Fibroblast of pulmonary artery (primary cell): ENCODE data around the gene SF3B3.

Experiments used
- DNase-seq: peaks from one replicate; pipeline ENCODE4 v3.0.0-alpha.2; 2010; ENCODE audit warnings: low read depth
- H3K4me3 ChIP-seq: replicated peaks from 2 replicates; pipeline ENCODE4 v1.5.1; 2011; ENCODE audit warnings: low read depth, mild to moderate bottlenecking, control low read depth, low read length, moderate library complexity
- TF ChIP-seq, protein P1 (sequence below): IDR thresholded peaks from 2 replicates; pipeline ENCODE4 v1.5.1; 2011; ENCODE audit warnings: mild to moderate bottlenecking, control low read depth, low read length, inconsistent platforms; ENCODE audit errors: missing control alignments

The SF3B3 gene

DNA sequence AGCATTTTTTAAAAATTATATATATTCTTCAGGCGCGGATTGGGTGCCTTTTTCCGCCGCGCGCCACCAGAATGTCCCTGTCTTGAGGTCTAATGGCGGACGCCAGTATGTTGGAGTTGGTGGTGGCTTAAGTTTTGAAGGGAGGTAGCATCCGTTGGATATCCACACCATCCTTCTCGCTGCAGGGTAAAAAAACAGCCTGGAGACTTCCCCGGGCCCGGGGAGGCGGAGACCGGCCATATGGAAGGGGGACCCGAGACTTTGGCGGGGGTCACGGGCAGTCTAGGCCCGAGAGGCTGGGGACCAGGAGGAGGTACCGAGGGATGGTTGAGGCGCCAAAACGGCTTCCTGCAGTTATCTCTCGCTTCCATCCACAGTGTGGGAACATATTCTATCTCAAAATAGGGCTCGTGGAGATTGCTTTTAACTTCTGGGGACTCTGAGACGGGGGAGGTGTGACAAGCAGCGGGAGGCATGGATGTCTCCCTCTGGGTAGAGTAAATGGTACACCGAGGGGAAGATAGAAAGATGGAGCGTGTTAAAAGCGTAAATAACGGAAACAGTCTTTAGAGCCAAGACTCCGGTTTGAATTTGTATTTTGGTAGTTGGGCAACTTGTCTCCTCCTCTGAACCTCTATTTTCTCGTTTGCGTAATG lies at the start of gene SF3B3:
Gene SF3B3, plus strand, starts transcription at position 74 of the 656 bp plus-strand sequence. CDS start 2,841 bp downstream, outside the sequence.
- H3K4me3 ChIP-seq: peak within 1 kb of the TSS; percentile 83
- TF ChIP-seq, protein P1, sequence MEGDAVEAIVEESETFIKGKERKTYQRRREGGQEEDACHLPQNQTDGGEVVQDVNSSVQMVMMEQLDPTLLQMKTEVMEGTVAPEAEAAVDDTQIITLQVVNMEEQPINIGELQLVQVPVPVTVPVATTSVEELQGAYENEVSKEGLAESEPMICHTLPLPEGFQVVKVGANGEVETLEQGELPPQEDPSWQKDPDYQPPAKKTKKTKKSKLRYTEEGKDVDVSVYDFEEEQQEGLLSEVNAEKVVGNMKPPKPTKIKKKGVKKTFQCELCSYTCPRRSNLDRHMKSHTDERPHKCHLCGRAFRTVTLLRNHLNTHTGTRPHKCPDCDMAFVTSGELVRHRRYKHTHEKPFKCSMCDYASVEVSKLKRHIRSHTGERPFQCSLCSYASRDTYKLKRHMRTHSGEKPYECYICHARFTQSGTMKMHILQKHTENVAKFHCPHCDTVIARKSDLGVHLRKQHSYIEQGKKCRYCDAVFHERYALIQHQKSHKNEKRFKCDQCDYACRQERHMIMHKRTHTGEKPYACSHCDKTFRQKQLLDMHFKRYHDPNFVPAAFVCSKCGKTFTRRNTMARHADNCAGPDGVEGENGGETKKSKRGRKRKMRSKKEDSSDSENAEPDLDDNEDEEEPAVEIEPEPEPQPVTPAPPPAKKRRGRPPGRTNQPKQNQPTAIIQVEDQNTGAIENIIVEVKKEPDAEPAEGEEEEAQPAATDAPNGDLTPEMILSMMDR: no peak
- DNase-seq: peak; percentile 36

DNA sequence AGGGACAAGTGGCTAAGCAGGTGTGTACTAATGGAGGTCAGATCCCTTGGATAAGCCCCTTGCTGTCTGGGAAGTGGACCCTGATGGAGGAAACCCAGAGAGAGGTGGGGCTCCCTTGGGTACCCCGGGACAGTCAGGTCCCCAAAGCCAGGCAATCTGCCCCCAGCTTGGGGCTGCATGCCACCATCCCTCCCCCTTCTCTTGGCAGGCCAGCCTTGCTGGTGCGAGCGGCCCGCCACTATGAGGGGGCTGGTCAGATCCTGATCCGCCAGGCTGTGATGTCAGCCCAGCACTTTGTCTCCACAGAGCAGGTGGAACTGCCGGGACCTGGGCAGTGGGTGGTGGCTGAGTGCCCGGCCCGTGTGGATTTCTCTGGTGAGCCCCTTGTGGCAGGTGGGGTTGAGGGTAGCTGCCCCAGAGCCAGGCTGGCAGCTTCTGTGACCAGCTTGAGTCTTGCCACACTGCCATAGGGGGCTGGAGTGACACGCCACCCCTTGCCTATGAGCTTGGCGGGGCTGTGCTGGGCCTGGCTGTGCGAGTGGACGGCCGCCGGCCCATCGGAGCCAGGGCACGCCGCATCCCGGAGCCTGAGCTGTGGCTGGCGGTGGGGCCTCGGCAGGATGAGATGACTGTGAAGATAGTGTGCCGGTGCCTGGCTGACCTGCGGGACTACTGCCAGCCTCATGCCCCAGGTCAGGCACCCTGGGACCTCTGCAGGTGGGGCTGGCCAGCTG lies 49.1 kb upstream of the SF3B3 start:
- H3K4me3 ChIP-seq: no peak overlapping the region
- no peak for DNase-seq
- TF ChIP-seq, protein P1: no peak

DNA sequence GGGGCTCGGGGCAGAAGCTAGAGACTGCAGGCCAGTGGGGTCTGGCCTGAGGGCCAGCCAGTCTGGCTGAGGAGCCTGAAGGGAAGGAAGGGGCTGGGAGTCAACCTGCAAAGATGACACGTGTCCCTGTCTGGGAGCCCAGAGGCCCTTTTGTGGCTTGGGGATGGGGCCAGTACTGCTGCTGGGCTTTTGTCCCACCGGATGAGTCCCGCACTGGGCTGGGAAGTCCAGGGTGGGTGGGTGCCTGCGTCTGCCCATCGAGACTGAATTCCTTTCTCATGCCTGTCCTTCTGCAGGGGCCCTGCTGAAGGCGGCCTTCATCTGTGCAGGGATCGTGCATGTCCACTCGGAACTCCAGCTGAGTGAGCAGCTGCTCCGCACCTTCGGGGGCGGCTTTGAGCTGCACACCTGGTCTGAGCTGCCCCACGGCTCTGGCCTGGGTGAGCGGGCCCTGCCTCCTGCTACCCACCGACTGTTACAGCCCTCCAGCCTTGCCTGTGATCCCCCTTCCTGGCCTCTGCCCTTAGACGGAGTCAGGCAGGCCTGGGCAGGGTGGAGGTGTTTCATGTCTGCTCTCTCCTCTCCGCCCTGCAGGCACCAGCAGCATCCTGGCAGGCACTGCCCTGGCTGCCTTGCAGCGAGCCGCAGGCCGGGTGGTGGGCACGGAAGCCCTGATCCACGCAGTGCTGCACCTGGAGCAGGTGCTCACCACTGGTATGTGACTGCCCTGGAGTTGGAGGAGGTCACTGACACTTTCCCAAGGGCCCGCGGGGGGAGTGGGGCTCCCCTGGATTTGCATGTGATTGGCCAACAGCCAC lies 48.4 kb upstream of the SF3B3 start:
- no peak for DNase-seq
- TF ChIP-seq, protein P1: no peak
- H3K4me3 ChIP-seq: no peak overlapping the region

DNA sequence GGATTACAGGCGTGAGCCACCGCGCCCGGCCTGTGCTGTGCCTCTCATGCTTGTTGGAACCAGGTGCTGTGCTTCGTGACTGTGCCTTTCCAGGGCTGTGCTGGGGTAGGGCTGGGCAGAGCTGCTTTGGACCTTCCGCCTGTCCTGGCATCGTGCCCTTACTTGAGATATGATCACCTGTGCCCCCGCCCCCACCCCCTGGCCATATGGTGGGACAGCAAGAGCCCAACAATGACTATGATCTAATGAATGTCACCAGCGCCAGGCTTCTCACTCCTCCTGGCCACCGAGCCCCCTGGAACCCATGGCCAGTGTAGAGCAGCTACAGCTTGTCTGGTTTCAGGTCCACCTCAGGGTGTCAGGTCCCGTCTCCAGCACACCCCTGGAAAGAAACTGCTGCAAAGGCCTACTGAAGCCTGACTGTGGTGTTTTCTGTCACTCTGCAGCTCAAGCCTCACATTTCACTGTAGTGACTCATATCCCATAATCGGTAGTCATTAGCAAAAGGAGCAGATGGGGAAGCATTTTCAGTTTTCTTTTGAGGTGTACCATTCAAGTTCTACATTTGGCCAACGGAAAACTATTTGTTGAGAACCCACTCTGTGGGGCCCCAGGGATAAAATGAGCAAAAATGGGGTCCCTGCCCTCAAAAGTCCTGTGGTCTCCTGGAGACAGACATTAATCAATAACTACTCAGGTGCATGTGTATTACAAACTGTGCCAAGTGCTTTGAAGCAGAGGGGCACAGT lies 47.2 kb upstream of the SF3B3 start:
- TF ChIP-seq, protein P1: no peak
- H3K4me3 ChIP-seq: no peak overlapping the region
- DNase-seq: peak; percentile 65

DNA sequence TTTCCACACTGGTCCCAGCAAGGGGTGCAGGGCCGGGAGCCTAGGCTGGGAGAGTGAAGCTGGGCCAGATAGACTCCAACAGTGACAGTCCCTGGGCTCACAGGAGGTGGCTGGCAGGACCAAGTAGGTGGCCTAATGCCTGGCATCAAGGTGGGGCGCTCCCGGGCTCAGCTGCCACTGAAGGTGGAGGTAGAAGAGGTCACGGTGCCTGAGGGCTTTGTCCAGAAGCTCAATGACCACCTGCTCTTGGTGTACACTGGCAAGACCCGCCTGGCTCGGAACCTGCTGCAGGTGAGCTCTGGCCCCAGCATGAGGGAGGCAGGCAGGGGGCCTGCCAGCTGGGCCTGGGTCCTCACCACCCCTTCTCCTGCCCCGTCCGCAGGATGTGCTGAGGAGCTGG lies 45.4 kb upstream of the SF3B3 start:
- TF ChIP-seq, protein P1: no peak
- DNase-seq: no peak
- H3K4me3 ChIP-seq: no peak overlapping the region

DNA sequence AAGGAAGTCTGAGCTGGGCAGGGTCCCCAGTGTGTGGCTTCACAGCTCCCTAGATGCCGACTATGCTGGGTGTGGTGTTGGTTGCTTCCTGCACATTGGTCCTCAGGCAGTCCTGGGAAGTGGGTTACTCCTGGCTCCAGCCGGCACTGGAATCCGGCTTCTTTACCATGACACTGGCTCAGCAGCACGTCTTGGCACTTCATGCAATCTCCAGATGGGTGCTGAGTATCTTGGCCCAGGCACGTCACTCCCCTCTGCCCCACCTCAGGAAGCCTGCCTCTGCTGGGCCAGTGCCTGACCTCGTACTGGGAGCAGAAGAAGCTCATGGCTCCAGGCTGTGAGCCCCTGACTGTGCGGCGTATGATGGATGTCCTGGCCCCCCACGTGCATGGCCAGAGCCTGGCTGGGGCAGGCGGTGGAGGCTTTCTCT lies 44.7 kb upstream of the SF3B3 start:
- no peak overlapping the region for H3K4me3 ChIP-seq
- TF ChIP-seq, protein P1: no peak
- peak; percentile 18 for DNase-seq
